GM18867 (cell line): ENCODE data around the gene C10orf105.

Experiments used
- ATAC-seq: cut with Tn5 transposase; IDR thresholded peaks from one replicate; pipeline ENCODE4 v1.9.1; 2021; ENCODE audit warnings: mild to moderate bottlenecking, moderate library complexity; ENCODE audit not compliant: unreplicated experiment

C10orf105 gene

DNA sequence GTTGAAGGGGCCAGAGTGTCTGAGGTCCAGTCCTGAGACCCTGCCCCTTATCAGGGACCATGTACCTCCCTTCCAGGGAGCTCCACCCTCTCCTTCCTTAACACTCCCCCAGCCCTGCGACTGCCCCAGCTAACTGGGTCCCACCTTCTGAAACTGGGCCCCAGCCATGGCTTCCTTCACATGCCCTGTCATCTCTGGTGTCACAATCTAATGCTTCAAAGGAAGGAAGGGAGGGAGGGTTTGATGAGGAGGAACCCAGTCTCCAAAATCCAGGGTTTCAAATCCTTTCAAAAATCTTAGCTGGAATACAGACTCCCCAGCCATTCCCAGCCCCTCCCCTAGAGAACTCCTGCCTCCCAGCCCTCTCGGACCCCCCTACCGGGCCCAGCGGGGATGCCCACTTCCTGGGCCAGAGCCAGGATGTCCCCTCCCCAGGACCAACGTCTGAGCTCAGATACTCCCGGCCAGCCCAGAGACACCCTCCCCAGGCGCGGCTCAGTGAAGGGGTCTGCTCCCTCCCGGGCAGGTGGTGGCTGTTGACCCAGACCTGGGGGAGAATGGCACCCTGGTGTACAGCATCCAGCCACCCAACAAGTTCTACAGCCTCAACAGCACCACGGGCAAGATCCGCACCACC, 18.0 kb downstream of the C10orf105 start:
- no peak for ATAC-seq

DNA sequence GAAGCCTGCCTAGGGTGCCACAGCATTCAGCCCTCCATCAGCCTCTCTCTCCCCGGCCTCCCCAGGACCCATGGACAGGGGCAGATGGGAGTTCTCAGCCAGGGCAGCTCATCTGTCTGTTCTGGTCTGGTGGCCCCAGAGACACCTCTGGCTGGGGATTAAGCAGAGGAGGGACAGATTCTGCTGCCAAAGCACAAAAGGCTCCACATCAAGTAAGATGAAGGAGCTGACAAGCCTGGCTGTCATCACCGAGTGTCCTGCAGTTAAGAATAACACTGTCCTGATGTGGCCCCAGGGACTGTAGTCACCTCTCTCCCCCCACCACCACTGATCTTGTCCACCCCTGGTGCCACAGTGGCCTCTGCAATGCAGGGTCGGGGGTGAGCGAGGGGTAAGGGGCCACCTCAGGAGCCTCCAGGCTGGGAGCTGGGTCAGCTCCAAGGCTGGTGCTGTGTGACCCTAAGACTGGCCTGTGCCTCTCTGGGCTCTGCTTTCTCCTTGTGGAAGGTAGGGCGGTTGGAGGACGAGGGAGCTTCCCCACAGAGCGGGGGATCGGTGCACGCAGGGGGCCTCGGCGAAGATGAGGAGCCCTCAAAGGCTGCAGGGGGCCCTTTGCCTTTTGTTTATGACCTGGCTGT, 18.7 kb downstream of the C10orf105 start:
- no peak for ATAC-seq

DNA sequence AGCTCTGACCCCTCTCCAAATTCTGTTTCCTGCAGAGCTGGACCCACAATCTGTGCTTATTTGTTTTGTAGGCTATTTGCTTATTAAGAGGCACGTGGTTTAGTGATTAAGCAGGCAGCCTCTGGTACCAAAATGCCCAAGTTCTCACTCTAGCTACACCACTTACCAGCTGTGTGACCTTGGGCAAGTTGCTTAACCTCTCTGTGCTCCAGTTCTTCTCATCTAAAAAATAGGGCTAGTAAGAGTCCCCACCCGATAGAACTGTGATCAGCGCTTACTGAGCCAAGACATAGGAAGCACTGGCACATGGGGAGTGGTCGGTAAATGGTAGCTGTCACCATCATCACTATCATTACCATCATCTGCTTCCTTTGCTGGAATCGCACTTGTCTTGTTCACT, 20.8 kb downstream of the C10orf105 start:
- ATAC-seq: no peak

DNA sequence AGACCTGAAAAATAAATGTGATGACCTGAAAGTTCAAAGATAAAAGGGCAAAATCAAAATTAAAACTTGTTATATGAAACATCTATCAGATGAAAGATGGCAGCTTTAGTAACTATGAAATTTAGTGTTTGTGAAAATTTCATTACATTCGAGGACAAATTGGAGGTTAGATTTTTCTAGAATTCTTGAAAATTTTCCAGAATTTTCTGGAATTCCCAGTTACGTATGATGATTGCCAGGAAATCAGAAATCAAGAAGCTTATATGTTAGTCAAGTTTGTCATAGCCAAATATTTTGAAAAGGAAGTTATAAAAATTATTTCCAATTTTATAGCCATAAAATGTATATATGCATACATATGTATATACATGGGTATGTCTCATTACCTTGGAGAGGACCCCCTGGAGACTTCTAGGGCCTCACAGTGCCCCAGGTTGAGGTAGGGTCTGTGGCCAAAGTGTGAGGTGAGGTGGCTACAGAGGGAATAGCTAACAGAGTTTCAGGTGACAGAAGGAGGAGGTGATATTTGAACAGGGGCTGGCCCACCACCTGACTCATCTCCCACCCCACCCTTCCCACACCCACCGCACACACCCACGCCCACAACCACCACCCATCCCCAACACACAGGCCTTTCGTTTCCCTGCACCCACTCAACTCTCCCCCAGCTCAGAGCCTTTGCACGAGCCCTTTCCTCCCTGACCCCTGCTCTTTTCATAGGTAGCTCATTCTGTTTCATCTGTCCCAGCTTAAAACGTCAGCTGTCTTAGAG, 21.5 kb downstream of the C10orf105 start:
- ATAC-seq: no peak

DNA sequence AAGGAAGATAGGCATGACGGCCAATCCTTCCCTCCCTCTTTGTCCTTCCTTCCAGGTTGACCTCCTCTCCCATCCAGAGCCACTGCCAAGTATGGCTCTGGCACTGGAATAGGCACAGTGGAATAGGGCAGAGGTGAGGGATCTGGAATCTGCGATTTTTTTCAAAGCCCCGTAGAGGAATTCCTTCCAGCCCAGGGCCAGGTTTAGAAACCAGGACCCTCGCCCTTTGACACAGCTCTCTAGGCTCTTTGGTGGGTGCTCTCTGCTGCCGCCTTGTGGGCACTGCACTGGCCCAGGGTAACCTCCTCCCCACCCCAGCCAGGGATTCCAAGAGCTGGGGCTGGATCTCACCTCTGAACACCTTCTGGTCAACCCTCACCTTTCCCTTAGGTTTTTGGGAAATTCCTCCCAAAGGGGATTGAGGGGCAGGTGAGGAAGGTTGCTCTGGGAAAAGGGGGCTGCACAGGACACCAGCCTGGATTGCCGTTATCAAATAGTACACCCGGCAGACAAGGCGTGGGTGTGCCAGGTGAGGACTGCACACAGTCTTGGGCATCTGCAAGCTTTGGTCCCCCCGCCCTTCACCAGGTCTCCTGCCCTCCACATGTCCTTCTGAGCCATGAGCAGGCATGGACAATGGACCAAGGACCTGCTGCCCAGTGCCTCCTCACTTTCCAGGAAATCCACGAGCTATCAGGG, 22.8 kb downstream of the C10orf105 start:
- no peak for ATAC-seq

DNA sequence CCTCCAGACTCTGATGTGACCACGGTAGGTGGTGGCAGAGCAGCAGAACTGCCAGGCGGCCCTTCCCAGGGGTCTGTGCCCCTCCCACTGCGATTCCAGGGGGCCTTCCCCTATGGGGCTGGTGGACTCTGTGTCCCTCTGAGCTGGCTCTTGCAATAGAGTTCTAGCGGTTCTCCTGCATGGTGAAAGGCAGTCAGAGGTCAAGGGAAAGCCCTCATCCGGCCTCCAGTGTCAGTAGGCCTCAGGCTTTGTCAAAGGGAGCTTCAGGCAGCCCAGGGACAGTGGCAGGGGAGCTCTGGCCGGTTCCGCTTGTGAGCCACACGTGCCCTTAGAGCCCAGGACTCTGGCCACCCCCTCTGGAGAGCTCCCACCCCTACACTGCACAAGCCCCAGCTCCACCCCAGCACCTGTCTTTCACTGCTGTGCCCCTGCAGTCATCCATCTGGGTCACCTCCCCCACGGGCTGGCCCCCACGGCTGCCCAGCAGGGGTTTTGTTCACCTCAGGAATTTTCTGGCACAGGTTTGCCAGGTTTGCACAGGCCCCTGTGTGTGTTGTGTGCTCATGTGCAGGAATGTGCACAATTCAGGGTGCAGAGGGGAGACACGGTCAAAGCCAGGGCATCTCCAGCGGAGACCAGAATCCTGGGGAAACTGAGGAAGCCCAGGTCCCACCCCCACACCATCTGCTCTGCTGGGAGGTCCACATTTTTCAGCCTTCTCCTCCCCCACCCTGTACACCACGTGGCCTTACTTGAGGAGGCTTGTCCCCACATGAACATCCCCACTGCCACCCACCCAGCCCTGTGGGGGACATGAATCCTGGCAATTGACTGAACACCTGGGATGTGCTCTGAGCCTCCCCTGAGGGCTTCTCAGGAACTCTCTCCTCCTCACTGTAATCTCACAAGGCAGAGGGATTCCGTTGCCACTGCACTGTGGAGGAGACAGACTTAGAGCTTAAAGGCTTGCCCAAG, 23.8 kb downstream of the C10orf105 start:
- no peak for ATAC-seq

DNA sequence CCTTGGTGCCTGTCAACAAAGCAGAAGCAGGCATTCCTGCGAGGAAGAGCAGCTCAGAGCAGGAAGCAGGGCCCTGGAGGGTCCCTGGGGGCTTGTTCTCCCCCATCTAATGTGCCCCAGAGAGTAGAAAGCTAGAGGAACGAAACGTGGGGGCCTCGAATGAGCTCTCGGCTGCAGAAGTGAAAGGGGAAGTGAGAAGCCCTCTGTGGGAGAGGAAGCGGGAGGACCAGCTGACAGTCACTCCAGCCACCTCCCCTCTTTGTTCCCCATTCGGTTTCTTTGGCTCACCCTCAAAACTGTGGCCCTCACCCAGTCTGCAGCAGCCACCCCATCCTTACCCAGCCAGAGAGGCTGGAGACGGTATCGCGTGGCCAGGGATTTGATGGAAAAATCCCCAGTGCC, 25.0 kb downstream of the C10orf105 start:
- peak; percentile 82 for ATAC-seq

DNA sequence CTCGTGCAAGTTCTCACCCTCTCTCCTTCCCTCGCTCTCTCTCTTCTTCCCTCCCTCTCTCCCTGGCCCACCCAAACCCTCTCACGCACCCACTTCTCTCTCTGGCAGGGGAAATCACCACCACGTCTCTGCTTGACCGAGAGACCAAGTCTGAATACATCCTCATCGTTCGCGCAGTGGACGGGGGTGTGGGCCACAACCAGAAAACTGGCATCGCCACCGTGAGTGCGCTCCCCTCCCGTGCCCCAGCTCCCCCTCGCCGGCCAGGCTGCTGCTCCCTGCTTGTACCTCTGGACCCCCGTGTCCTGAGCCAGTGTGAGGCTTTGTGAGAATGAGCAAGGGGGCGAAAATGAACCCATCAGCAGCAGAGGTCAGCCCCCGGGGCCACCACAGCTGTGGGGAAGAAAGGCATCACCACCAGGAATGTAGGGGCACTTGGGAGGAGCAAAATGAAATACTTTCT, 25.5 kb downstream of the C10orf105 start:
- peak; percentile 11 for ATAC-seq

DNA sequence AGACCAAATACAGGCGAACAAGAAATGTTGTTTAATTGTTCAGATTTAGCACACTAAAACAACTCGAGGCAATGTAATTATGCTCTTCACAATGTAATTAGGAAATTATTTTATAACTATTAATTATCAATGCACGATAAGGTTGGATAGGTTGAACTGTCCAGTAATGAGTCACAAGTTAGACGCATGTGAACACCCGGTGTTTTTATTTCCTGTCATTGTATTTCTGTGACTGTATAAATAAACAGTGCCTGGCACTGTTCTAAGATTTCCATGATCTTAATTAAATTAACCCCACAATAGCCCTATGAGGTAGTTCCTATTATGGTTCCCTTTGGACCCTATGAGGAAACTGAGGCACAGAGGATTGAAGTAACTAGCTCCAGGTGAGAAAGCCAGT, 26.2 kb downstream of the C10orf105 start:
- no peak for ATAC-seq

DNA sequence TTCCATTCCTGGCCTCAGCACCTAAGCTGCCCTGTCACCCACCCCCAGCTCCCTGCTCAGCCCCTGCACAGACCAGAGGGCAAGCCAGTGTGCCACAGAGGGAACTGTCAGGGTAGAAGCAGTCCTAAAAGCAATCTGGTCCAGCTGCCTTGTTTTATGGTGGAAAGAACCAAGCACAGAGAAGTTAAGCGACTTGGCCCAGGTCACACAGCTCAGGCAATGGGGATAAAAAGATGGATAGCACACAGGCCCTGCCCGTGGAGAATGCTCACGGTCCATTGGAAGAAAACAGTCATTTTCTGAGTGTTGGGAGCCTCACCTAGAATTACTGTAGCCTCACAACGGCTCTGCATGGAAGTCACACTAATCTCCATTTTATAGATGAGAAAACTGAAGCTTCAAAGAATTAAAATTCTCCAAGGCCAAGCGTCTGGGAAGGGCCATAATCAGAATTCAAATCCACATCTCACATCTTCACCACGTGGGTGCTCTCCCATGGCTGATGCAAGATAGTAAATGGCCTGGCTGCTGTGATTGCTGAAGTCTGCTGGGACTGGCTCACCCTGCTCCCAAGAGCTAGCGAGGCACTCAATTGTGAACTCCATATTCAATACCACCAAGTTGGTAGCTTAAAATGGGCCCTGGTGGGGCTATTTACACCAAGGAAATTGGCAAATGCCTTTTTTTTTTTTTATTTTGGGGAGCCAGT, 26.8 kb downstream of the C10orf105 start:
- no peak for ATAC-seq

DNA sequence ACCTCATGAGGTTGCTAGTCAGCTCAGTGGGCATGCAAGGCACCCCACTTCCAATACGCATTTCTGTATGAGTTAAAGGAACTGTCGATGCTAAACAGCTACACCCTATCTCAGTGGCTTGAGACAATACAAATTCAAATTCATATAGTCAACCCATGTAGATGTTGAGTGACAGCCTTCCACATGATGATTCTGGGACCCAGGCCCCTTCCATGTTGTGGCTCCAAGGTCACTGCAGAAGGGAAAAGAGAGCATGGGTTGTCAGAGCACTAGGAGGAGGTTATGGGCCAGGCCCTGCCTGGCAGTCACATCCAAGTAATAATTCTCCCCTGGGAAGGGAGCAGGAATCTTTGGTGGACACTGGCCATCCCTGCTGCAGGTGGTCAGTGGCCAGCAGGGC, 28.2 kb downstream of the C10orf105 start:
- no peak for ATAC-seq

DNA sequence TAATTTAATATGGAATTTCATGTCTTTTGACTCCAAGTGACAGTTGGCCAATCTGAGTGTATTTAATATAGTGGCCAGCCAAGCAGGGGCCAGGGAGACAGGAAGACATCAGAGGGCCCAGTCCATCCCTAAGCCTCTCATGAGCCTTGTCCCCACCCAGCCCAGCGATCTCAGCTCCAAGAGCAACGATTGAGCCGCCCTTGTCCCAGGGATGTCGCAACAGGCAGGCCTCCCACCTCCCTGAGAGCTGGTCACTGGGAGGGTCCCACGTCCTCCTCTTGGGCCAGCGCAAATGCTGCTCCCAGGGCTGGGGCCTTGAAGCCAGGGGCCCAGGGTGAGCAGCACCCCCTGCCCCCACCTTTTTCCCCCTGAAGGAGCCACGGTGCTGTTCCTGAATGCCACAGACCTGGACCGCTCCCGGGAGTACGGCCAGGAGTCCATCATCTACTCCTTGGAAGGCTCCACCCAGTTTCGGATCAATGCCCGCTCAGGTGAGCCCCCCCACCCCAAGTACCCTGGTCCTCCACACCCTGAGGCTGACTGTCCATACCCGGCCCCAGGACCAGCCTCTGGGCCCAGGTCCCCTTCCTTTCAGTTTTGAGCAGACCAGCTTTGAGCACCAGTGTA, 29.4 kb downstream of the C10orf105 start:
- ATAC-seq: no peak

DNA sequence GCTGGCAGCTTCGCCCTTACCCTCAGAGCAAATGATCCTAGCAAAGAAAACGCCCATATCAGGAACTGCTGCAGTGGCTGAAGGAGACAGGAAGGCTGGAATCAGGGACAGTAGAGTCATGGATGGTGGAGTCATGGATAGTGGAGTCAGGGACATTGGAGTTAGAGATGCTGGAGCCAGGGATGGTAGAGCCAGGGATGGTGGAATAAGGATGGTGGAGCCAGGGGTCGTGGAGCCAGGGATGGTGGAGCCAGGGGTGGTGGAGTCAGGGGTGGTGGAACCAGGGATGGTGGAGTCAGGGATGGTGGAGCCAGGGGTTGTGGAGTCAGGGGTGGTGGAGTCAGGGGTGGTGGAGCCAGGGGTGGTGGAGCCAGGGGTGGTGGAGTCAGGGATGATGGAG, 31.3 kb downstream of the C10orf105 start:
- ATAC-seq: no peak

DNA sequence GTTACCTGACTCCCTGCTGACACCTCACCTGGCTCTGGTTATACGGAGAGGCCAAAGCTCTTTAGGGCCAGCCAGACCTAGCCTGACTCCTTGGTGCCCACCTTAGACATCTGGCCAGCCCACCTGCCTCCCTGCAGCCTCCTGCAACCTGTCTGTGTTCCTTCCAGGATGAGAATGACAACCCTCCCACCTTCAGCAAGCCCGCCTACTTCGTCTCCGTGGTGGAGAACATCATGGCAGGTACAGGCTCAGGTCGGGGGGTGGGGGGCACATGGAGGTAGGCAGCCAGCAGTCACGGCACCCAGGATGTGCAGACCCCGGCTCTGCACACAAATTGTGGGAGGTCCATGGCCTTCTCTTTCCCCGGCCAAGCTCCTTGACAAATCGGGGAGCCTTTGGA, 32.1 kb downstream of the C10orf105 start:
- ATAC-seq: no peak

DNA sequence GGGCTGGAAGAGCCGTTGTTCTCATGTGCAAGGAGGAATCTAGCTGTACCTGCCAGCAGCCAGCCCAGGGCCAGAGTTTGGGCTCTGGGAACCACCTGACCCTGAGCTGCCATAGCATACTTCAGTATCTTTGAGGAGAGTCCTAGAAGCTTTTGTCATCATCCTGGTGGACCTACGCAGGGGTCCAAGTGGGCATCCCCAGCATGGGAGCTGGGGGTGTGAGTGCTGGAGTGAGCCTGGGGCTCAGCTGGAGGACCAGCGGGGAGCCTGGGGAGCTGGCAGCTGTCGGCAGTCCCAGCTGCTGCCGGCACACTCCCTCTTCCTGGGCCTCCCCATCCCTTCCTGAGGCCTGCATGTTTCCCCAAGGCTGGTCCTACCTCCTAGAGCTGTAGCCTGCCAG, 32.5 kb downstream of the C10orf105 start:
- no peak for ATAC-seq

DNA sequence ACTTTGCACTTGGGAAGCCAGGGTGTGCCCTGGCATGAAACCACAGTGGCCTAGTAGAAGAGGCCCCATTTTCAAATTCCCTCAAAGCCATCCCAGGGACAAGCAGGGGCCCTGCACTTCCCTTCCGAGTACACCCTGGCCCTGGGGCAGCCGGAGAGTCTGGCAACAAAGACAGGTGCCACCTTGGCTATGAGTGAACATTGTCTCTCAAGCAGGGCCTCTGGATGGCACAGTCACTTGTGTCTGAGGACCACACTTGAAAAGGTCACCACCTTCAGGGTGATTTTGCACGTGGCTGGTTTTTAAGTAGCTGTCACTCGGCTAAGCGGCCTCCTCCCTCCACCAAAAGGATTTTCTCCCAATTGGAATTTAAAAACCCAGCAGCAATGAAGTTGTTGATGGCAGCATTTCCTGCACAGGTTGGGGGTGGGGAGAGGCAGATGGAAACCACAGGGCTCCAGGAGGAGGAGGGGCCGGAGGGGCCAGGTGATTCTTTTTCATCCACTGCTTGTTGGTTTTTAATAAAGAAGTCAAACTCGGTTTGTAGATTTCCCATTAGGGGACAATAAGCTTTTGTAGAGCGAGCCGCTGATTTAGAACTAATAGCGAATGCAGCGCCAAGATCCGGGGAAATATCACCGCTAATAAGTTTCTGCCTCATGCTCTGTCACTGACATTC, 33.9 kb downstream of the C10orf105 start:
- no peak for ATAC-seq

DNA sequence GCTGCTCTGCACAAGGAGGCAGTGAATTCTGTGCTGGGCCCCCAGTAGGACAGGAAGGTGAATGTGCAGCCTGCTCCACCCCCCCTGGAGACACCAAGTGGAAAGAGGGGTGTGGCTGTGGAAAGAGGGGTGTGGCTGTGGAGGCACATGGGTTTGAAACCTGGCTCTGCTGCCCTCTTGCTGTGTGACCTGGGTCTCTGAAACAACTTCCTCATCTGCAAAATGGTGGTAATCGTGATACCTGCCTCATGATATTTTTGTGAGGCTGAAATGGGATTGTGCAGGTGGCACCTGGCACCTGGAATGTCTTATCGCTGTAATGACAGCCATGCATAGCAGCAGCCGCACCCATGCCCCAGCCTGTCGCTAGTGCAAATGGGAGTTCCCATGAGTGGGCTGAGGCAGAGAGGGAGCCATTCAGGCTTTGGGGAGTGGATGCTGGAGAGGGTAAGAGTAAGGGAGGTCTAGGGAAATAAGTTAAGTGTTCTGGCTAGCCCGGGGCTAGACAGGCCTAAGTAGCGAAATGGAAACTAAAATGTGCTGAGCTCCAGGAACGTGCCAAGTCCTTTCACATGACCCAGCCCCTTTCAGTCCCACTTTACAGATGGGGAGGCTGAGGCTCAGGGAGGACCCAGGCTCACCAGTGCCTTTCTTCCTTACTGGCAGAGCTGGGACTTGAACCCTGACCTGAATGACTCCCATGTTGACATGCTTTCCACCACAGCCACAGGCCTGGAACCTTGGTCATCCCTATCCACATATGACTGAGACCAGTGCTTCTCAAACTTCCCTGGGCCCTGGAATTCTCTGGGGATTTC, 35.0 kb downstream of the C10orf105 start:
- ATAC-seq: no peak

DNA sequence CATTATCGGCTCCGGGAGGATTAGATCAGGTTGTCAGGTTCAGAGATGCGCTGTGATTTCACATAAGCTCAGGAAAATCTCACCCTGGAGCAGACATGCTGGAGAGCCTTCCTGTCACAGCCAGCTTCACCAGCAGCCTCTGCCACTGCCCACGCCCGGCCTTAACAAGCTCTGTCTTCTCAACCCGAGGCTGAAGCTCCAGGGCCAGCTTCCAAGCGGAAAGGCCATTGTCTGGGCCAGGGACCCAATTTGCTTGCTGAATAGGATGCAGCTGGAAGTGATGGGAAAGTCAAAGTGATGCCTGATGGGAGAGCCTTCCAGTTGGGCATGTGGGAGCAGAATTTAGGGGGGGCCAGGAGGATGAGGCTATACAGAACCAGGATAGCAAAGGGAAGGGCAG, 36.3 kb downstream of the C10orf105 start:
- no peak for ATAC-seq
